GM19468 (cell line): ENCODE results near the gene CASZ1.

Source experiments
- ATAC-seq: cut with Tn5 transposase; IDR thresholded peaks from one replicate; pipeline ENCODE4 v1.9.1; 2021; ENCODE audit warnings: mild to moderate bottlenecking, moderate library complexity, moderate number of reproducible peaks; ENCODE audit not compliant: unreplicated experiment; ENCODE audit errors: extremely low read depth

CASZ1 gene

GRCh38 chr1:10796029-10796944 lies at the start of gene CASZ1:
Gene CASZ1 (minus strand): TSS chr1:10796646. CDS start chr1:10693889, 102,757 bp downstream.
- no peak for ATAC-seq

- no peak for ATAC-seq
Observed at GRCh38 chr1:10843697-10844096, 47.3 kb upstream of the CASZ1 start.

GRCh38 chr1:10841118-10841517 lies 44.7 kb upstream of the CASZ1 start:
- no peak for ATAC-seq

GRCh38 chr1:10839188-10839770 lies 42.8 kb upstream of the CASZ1 start:
- no peak for ATAC-seq

GRCh38 chr1:10838541-10838940 lies 42.1 kb upstream of the CASZ1 start:
- ATAC-seq, result no peak

- ATAC-seq, result no peak
Observed at GRCh38 chr1:10836726-10837125, 40.3 kb upstream of the CASZ1 start.

GRCh38 chr1:10835822-10836421 lies 39.5 kb upstream of the CASZ1 start:
- no peak for ATAC-seq

GRCh38 chr1:10835421-10835820 lies 39.0 kb upstream of the CASZ1 start:
- ATAC-seq, result no peak

GRCh38 chr1:10834770-10835412 lies 38.4 kb upstream of the CASZ1 start:
- ATAC-seq, result no peak

GRCh38 chr1:10833630-10834557 lies 37.4 kb upstream of the CASZ1 start:
- no peak for ATAC-seq

GRCh38 chr1:10832703-10833102 lies 36.3 kb upstream of the CASZ1 start:
- no peak for ATAC-seq

- no peak for ATAC-seq
Observed at GRCh38 chr1:10830961-10831668, 34.7 kb upstream of the CASZ1 start.

GRCh38 chr1:10829965-10830515 lies 33.6 kb upstream of the CASZ1 start:
- ATAC-seq, result no peak

GRCh38 chr1:10829067-10829818 lies 32.8 kb upstream of the CASZ1 start:
- no peak for ATAC-seq

GRCh38 chr1:10827377-10828333 lies 31.2 kb upstream of the CASZ1 start:
- ATAC-seq, result no peak

- no peak for ATAC-seq
Observed at GRCh38 chr1:10825592-10825991, 29.1 kb upstream of the CASZ1 start.
